ENCODE results near the gene JAK2. TPM values are rescaled to one million over a fixed set of nuclear protein-coding genes. Genes with fewer than 3 reads are reported as not detected.

The JAK2 gene
- total and polyA plus RNA-seq, 10 of the 15 experiments (the other 5 are each of a cell fraction or from before 2014, with no cell fraction given): 4.1 to 22.9 (median 13.7) TPM

GRCh38 chr9:5111696-5112095, 126.6 kb downstream of the JAK2 start:
- FAIRE-seq (no peak), DNase-seq (ENCODE audit: low read depth, low spot score) (no peak), ATAC-seq (no peak)
- TF ChIP-seq PAX5 (IDR thresholded peaks at IDR 0.05; ENCODE audit: borderline replicate concordance, low read depth, low read length) (no peak), NRF1 (conservative IDR thresholded peaks at IDR 0.05; ENCODE audit: low read depth, low read length) (no peak), PBX3 (IDR thresholded peaks at IDR 0.05; ENCODE audit: insufficient replicate concordance, low read depth, low read length) (no peak), SMARCA5 (IDR thresholded peaks at IDR 0.05) (no peak), SRF (IDR thresholded peaks at IDR 0.05; ENCODE audit: low read depth in 2 of 2, low read length in 2 of 2) (no peak), MEF2B (IDR thresholded peaks at IDR 0.05; ENCODE audit: partially characterized antibody, poor library complexity, severe bottlenecking) (no peak), CUX1 (IDR thresholded peaks at IDR 0.05; ENCODE audit: insufficient replicate concordance, low read depth, low read length) (no peak), BACH1 (IDR thresholded peaks at IDR 0.05; ENCODE audit: borderline replicate concordance) (no peak), ESRRA (IDR thresholded peaks at IDR 0.05; ENCODE audit: low read length) (no peak), WRNIP1 (IDR thresholded peaks at IDR 0.05; ENCODE audit: borderline replicate concordance, low read depth, low read length) (no peak), ASH2L (IDR thresholded peaks at IDR 0.05; ENCODE audit: borderline replicate concordance, low read depth) (no peak), JUNB (IDR thresholded peaks at IDR 0.05) (no peak), HDAC2 (IDR thresholded peaks at IDR 0.05) (no peak), ZBED1 (IDR thresholded peaks at IDR 0.05; ENCODE audit: borderline replicate concordance) (no peak), IRF5 (IDR thresholded peaks at IDR 0.05; ENCODE audit: borderline replicate concordance) (no peak), USF2 (IDR thresholded peaks at IDR 0.05; ENCODE audit: borderline replicate concordance, low read depth, low read length) (no peak)
- H3K9ac ChIP-seq (ENCODE audit: control insufficient read depth, insufficient read depth, low read length): no peak overlapping the region
- ChIA-PET CTCF (no interaction called here), POLR2A (no interaction called here), RAD21 (ENCODE audit: unreplicated experiment) (no interaction called here), SMC1A (ENCODE audit: uncharacterized antibody, unreplicated experiment) (no interaction called here)
- no peak overlapping the region for H2AFZ ChIP-seq (ENCODE audit: control insufficient read depth, low read depth, low read length)
- H3K4me3 ChIP-seq: no peak overlapping the region
- WGBS (ENCODE audit: insufficient coverage, insufficient replicate concordance, low lambda C conversion rate, missing lambda C conversion rate): 98% methylated on average over 27 of the region's 28 CpGs
- no TSS peak for BruUV-seq (replicated peaks)
- H3K27me3 ChIP-seq (replicated peaks in 1 of 2; ENCODE audit: control insufficient read depth in 2 of 2, insufficient read depth in 2 of 2, low read length in 1 of 2): no peaks in the 10 kb centered on the region
- H3K4me2 ChIP-seq (ENCODE audit: control insufficient read depth, insufficient read depth): no peak overlapping the region
- H4K20me1 ChIP-seq (ENCODE audit: control insufficient read depth, insufficient read depth): no peaks in the 10 kb centered on the region
- in situ Hi-C loops (cut with MboI) (no loop called here), intact Hi-C loops (cut with micrococcal nuclease; ENCODE audit: unreplicated experiment) (no loop called here)
- H3K9me3 ChIP-seq (replicated peaks; ENCODE audit: control insufficient read depth, insufficient read depth, low read length): peaks cover 4% of the 10 kb centered on the region
- H3K79me2 ChIP-seq (ENCODE audit: control insufficient read depth, insufficient read depth, low read length): no peaks in the 10 kb centered on the region
- H3K27ac ChIP-seq (ENCODE audit: control insufficient read depth, insufficient read depth): no peak overlapping the region
- peaks cover 10 to 21% of the 10 kb centered on the region in 2 experiments for H3K36me3 ChIP-seq (ENCODE audit: control insufficient read depth in 2 of 2, insufficient read depth in 2 of 2, low read length in 1 of 2)
- no peaks in the 10 kb centered on the region for H3K4me1 ChIP-seq (ENCODE audit: control insufficient read depth, insufficient read depth, low read length)
